ENCODE data around the gene SMPX.

Gene SMPX

DNA sequence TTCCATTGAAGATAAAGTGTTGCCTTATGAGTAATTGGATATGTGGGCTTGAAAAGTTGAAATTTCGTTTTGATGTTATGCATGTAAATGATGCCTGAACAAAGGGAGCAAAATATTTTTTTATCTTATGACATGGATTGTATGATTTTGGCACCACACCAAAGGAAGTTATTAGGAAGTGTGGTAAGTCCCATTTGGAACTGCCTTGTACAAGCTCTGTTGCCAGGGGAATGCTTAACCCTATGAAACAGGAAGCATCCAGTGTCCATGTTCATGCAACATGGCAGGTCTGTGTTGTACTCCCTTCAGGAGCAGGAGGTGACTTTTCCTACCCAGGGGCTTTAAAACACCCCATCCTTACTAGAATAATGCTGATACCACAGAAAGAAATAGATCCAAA is 13.2 kb downstream of the SMPX start:
- TF ChIP-seq EZH2phosphoT487 (conservative IDR thresholded peaks at IDR 0.05; ENCODE audit: low read length), result no peak
- TF ChIP-seq, protein P1, sequence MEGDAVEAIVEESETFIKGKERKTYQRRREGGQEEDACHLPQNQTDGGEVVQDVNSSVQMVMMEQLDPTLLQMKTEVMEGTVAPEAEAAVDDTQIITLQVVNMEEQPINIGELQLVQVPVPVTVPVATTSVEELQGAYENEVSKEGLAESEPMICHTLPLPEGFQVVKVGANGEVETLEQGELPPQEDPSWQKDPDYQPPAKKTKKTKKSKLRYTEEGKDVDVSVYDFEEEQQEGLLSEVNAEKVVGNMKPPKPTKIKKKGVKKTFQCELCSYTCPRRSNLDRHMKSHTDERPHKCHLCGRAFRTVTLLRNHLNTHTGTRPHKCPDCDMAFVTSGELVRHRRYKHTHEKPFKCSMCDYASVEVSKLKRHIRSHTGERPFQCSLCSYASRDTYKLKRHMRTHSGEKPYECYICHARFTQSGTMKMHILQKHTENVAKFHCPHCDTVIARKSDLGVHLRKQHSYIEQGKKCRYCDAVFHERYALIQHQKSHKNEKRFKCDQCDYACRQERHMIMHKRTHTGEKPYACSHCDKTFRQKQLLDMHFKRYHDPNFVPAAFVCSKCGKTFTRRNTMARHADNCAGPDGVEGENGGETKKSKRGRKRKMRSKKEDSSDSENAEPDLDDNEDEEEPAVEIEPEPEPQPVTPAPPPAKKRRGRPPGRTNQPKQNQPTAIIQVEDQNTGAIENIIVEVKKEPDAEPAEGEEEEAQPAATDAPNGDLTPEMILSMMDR (IDR thresholded peaks at IDR 0.05; ENCODE audit: insufficient read depth, low read length, poor library complexity, severe bottlenecking), result no peak
- H3K4me3 ChIP-seq (ENCODE audit: insufficient read depth, low read length, poor library complexity, severe bottlenecking), result no peak overlapping the region
- H3K9ac ChIP-seq (ENCODE audit: low read length), result no peak overlapping the region
- H3K79me2 ChIP-seq (ENCODE audit: insufficient read depth, low read length), result no peaks in the 10 kb centered on the region
- no peak overlapping the region for H2AFZ ChIP-seq (ENCODE audit: low read depth, low read length, severe bottlenecking)
- H3K27me3 ChIP-seq (ENCODE audit: low read length), result no peaks in the 10 kb centered on the region
- H3K27ac ChIP-seq (ENCODE audit: low read depth, low read length), result no peak overlapping the region
- H3K9me2 ChIP-seq (replicated peaks; ENCODE audit: insufficient read depth, low read length), result no peaks in the 10 kb centered on the region
- no peaks in the 10 kb centered on the region for H3F3A ChIP-seq (ENCODE audit: insufficient read depth)
- no peak overlapping the region for H3K4me2 ChIP-seq (ENCODE audit: low read depth, low read length, poor library complexity, severe bottlenecking)
- H3K36me3 ChIP-seq (ENCODE audit: low read length), result no peaks in the 10 kb centered on the region
- no peaks in the 10 kb centered on the region for H3K9me3 ChIP-seq (ENCODE audit: insufficient read depth, low read length)
- no peaks in the 10 kb centered on the region for H4K20me1 ChIP-seq (ENCODE audit: low read depth, low read length)

DNA sequence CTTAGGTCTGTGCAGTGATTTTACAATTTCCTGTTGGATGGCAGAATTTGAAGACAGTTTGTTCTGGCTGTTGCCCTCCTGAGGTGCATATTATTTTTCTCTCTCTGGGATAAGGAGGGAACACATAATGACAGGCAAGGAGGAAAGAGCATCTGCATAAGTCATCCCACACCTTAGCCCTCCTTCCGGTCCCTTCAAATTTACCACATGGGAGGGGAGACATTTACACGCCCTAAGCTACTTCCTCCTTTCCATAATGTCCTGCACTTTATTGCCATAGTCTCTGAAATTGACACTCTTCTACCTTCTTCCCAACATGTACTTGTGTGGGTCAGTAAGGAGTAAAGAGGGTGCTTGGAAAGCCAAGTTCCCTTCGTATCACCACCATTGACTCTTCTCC is 13.9 kb downstream of the SMPX start:
- H3K36me3 ChIP-seq (ENCODE audit: low read length), result no peaks in the 10 kb centered on the region
- H4K20me1 ChIP-seq (ENCODE audit: low read depth, low read length), result no peaks in the 10 kb centered on the region
- H3K9ac ChIP-seq (ENCODE audit: low read length), result no peak overlapping the region
- H3K4me3 ChIP-seq (ENCODE audit: insufficient read depth, low read length, poor library complexity, severe bottlenecking), result no peak overlapping the region
- no peaks in the 10 kb centered on the region for H3K27me3 ChIP-seq (ENCODE audit: low read length)
- no peak overlapping the region for H2AFZ ChIP-seq (ENCODE audit: low read depth, low read length, severe bottlenecking)
- TF ChIP-seq, protein P1 (IDR thresholded peaks at IDR 0.05; ENCODE audit: insufficient read depth, low read length, poor library complexity, severe bottlenecking), result no peak
- no peak for TF ChIP-seq EZH2phosphoT487 (conservative IDR thresholded peaks at IDR 0.05; ENCODE audit: low read length)
- H3K4me2 ChIP-seq (ENCODE audit: low read depth, low read length, poor library complexity, severe bottlenecking), result no peak overlapping the region
- H3K9me2 ChIP-seq (replicated peaks; ENCODE audit: insufficient read depth, low read length), result no peaks in the 10 kb centered on the region
- H3K79me2 ChIP-seq (ENCODE audit: insufficient read depth, low read length), result no peaks in the 10 kb centered on the region
- H3K27ac ChIP-seq (ENCODE audit: low read depth, low read length), result no peak overlapping the region
- no peaks in the 10 kb centered on the region for H3F3A ChIP-seq (ENCODE audit: insufficient read depth)
- no peaks in the 10 kb centered on the region for H3K9me3 ChIP-seq (ENCODE audit: insufficient read depth, low read length)

DNA sequence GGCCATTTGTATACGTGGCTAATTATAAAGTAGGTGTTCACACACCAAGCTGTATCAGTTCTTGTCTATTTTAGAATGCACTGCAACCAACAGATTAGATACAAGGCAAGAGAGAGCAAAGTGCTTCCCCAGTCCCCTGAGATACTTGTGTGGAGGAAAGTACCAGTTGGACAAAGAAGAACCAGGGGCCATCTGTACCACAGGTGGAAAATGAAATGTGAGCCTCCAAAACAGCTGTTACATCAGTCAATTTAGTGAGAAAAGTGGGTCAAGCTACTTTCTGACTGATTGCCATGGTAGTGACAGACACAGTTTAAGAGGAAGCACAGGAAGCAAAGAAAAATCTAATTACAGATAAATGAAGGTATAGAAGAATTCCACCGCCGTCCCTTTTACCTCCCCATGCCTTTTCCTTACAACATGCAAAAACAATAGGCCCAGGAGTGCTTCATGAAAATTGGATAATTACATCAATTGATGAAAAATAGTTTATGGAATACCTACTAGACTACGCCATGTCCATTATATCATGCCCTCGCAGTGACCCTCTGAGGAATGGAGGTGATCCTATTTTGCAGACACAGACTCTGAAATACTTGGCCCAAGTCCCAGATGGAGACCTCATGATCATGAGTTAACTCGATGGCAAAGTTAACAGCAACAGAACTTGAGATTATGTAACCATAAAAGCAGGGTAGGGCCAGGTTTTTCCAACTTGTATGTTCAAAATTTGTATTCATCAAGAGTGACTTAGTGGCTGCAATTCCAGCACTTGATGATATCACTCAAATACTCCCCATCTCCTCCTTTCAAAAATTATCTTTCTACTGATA is 15.8 kb downstream of the SMPX start:
- TF ChIP-seq EZH2phosphoT487 (conservative IDR thresholded peaks at IDR 0.05; ENCODE audit: low read length), result no peak
- TF ChIP-seq, protein P1 (IDR thresholded peaks at IDR 0.05; ENCODE audit: insufficient read depth, low read length, poor library complexity, severe bottlenecking), result no peak
- H3K9ac ChIP-seq (ENCODE audit: low read length), result no peak overlapping the region

More for the DNA sequence above, 15.8 kb downstream of the SMPX start:
- no peaks in the 10 kb centered on the region for H3K9me3 ChIP-seq (ENCODE audit: insufficient read depth, low read length)
- no peak overlapping the region for H2AFZ ChIP-seq (ENCODE audit: low read depth, low read length, severe bottlenecking)
- no peaks in the 10 kb centered on the region for H4K20me1 ChIP-seq (ENCODE audit: low read depth, low read length)
- H3K27me3 ChIP-seq (ENCODE audit: low read length), result no peaks in the 10 kb centered on the region
- no peak overlapping the region for H3K4me3 ChIP-seq (ENCODE audit: insufficient read depth, low read length, poor library complexity, severe bottlenecking)
- H3K9me2 ChIP-seq (replicated peaks; ENCODE audit: insufficient read depth, low read length), result no peaks in the 10 kb centered on the region
- H3K4me2 ChIP-seq (ENCODE audit: low read depth, low read length, poor library complexity, severe bottlenecking), result no peak overlapping the region
- no peaks in the 10 kb centered on the region for H3K36me3 ChIP-seq (ENCODE audit: low read length)
- H3K79me2 ChIP-seq (ENCODE audit: insufficient read depth, low read length), result no peaks in the 10 kb centered on the region
- no peak overlapping the region for H3K27ac ChIP-seq (ENCODE audit: low read depth, low read length)
- no peaks in the 10 kb centered on the region for H3F3A ChIP-seq (ENCODE audit: insufficient read depth)
